ENCODE results near the gene CAVIN1.

GRCh38 chr17:42378359-42378958 lies 44.6 kb downstream of the CAVIN1 start:
- TF ChIP-seq CTCF (IDR thresholded peaks at IDR 0.05) = no peak
- no peak for TF ChIP-seq POLR2A (IDR thresholded peaks at IDR 0.05)
